Heart right ventricle (tissue), 16 donors: ENCODE measurements around the gene NRXN3. TPM values are rescaled to one million over a fixed set of nuclear protein-coding genes. Genes with fewer than 3 reads are reported as not detected.

Experiments used
- ATAC-seq, 8 donors: fragments of 200-7000 bp; cut with Tn5 transposase; one replicate each; pipeline ENCODE4 v1.9.1; 2020; ENCODE audit warnings: mild to moderate bottlenecking in 8 of 8, moderate library complexity in 8 of 8, moderate number of reproducible peaks in 1 of 8
- DNase-seq, 2 donors: peaks; one replicate each; pipeline ENCODE4 v3.0.0-alpha.2; 2020
- H3K27ac ChIP-seq, 10 donors: fragments of 200-600 bp; sonication (generic) in 2 of 10; one replicate each; pipeline versions ENCODE4 v1.5.0 to v1.8.0; 2020 to 2022; ENCODE audit warnings: mild to moderate bottlenecking in 3 of 10
- H3K27me3 ChIP-seq, 7 donors: fragments of 200-600 bp; one replicate each; pipeline ENCODE4 v1.8.0; 2021 to 2022; ENCODE audit warnings: mild to moderate bottlenecking in 2 of 7
- H3K36me3 ChIP-seq, 9 donors: fragments of 200-600 bp; sonication (generic) in 1 of 9; one replicate each; pipeline versions ENCODE4 v1.5.0 to v1.8.0; 2020 to 2022; ENCODE audit warnings: mild to moderate bottlenecking in 2 of 9
- H3K4me1 ChIP-seq, 9 donors: fragments of 200-600 bp; sonication (generic) in 1 of 9; one replicate each; pipeline versions ENCODE4 v1.5.0 to v1.8.0; 2020 to 2022; ENCODE audit warnings: mild to moderate bottlenecking in 4 of 9
- H3K4me3 ChIP-seq, 10 donors: fragments of 200-600 bp; sonication (generic) in 2 of 10; one replicate each; pipeline versions ENCODE4 v1.5.0 to v1.8.0; 2020 to 2022; ENCODE audit warnings: mild to moderate bottlenecking in 7 of 10, moderate library complexity in 2 of 10
- H3K9me3 ChIP-seq, 11 donors: fragments of 200-600 bp in 10 of 11; sonication (generic) in 2 of 11; one replicate each; pipeline versions ENCODE4 v1.5.0 to v1.8.0; 2013 to 2022; ENCODE audit warnings: mild to moderate bottlenecking in 2 of 11, control low read depth in 1 of 11, moderate library complexity in 1 of 11
- CTCF ChIP-seq, 9 donors: fragments of 200-600 bp; sonication (generic) in 2 of 9; IDR thresholded peaks; one replicate each; pipeline versions ENCODE4 v1.5.0 to v1.8.0; 2021 to 2022; ENCODE audit warnings: antibody characterized with exemption in 9 of 9, mild to moderate bottlenecking in 5 of 9, moderate library complexity in 1 of 9
- WGBS, 2 donors: extraction: QIAGEN DNeasy Blood & Tissue Kit; methylation state at CpG; one replicate each; pipeline ENCODE4 v1.1.7; 2013; ENCODE audit warnings: inconsistent platforms in 1 of 2; 5-methylcytosine and 5-hydroxymethylcytosine counted together
- intact Hi-C, 10 donors: fragments of 100-400 bp; cut with DNase I; formaldehyde crosslinking; loops; one replicate each; pipeline versions ENCODE4 v1.11.1 to v1.14.2; 2022
- polyA plus RNA-seq, 2 donors: library from polyadenylated mRNA; stranded (reverse); fragments of 200-250 nt; gene quantifications; one replicate each; pipeline ENCODE4 v1.2.3, GENCODE V29; 2013
- total RNA-seq, 10 donors: library from RNA; stranded (reverse); fragmentation: NEBNext Ultra II Directional in 3 of 10; extraction: Animal tissue kit (Norgen Biotek cat#: 25700) in 3 of 10; gene quantifications; one replicate each; pipeline versions ENCODE4 v1.2.1 to v1.2.4, GENCODE V29; 2021 to 2023
- donor health status: Arrhythmogenic right ventricular cardiomyopathy.
- donor health status: ischemic (EF 13 %, LVEDD 7.1; RV severe dilation, severe dysfunction).
- donor health status: healthy with polysubstance abuse.
- donor health status: DM: no; HTN: yes; CAD: no.
- donor health status: DM: no; HTN: no; CAD: no.
- donor health status: ischemic (EF 25% LVEDD 6.9; RV normal size, moderate dysfunction).
- donor health status: ischemic (EF 25% LVEDD 5.7; RV mildly dilated, moderate dysfunction).
- donor health status: healthy.
- donor health status: DM: yes; HTN: yes; CAD: no.
- donor health status: Ischemic cardiomyopathy.
- donor health status: ischemic (EF 35%, LVEDD 5.7; RV mildly dilated, moderate dysfunction).
- donor health status: nonischemic (EF 11% LVEDD 7.7; RV severe dilation, severe dysfunction).
- donor health status: DM: yes; HTN: yes; CAD: no.
- donor health status: PGD.
- donor health status: ischemic (EF 29% LVEDD 5.4; RV normal size, mild dysfunction).
- donor health status: nonischemic (EF 23%, LVEDD 6.1; RV moderate dilation, normal function).

The NRXN3 gene
- total and polyA plus RNA-seq, 12 donors, result 0.23 to 1.8 (median 0.87) TPM

DNA sequence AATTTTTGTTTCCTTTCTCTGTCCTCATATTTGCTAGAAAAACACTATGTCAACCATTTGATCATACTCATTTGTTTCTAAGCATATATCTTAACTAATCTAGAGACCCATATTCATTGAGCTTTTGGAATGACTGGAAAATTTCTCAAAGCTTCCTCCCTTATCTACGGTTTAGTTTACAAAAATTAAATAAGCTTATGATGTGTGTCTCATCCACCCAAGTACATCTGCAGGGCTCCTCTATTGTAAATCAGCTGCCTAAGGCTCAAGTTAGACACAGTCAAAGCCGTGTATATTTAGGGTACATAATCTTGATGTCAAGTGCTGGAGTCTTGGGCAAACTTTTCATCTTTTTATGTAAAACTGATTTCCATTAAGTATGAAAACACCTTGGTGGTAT, 1670.7 kb downstream of the NRXN3 start:
- intact Hi-C loops, result no loop called here
- peaks cover 0 to 10% (median 0%) of the 10 kb centered on the region in 9 donors for H3K4me1 ChIP-seq
- H3K36me3 ChIP-seq, result no peaks in the 10 kb centered on the region
- 32 to 33% methylated on average over 2 of the region's 2 CpGs for WGBS, 2 donors
- peak overlapping the region in 1 of 10 donors; percentile 12 for H3K27ac ChIP-seq
- no peak overlapping the region for H3K4me3 ChIP-seq
- TF ChIP-seq CTCF (IDR thresholded peaks at IDR 0.05), result no peak
- no peaks in the 10 kb centered on the region for H3K27me3 ChIP-seq
- no peak for DNase-seq
- H3K9me3 ChIP-seq, result peaks cover 0 to 4% (median 0%) of the 10 kb centered on the region in 11 donors
- ATAC-seq, result no peak

DNA sequence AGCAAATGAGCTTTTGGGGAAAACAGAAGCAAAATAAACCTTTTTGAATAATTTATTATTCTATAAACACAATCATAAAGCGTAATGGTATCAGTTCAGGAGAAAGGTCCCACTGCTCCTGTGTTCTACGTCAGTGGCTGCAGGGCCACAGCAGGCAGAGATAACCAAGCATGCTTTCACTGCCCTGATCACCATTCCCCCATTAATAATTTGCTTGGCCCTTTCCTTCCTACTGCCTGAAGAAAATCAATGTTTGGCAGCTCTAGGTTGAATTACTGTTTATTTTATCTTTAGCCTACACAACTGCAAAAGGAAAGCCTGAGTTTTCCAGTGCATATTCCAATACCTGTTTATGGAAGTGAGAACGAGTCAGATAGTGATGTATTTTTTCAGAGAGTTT, 1671.3 kb downstream of the NRXN3 start:
- H3K27me3 ChIP-seq, result no peaks in the 10 kb centered on the region
- ATAC-seq, result peak in 2 of 8 donors; percentile 30 to 51
- H3K27ac ChIP-seq, result peak overlapping the region in 3 of 10 donors; percentile 12 to 58 (median 53)
- no peak for TF ChIP-seq CTCF (IDR thresholded peaks at IDR 0.05)
- no peak overlapping the region for H3K4me3 ChIP-seq
- no peak for DNase-seq
- H3K4me1 ChIP-seq, result peaks cover 0 to 7% (median 0%) of the 10 kb centered on the region in 9 donors
- H3K9me3 ChIP-seq, result peaks cover 0 to 4% (median 0%) of the 10 kb centered on the region in 11 donors
- H3K36me3 ChIP-seq, result no peaks in the 10 kb centered on the region
- intact Hi-C loops, result no loop called here
- WGBS, 2 donors, result 45 to 74% methylated on average over 3 of the region's 3 CpGs

DNA sequence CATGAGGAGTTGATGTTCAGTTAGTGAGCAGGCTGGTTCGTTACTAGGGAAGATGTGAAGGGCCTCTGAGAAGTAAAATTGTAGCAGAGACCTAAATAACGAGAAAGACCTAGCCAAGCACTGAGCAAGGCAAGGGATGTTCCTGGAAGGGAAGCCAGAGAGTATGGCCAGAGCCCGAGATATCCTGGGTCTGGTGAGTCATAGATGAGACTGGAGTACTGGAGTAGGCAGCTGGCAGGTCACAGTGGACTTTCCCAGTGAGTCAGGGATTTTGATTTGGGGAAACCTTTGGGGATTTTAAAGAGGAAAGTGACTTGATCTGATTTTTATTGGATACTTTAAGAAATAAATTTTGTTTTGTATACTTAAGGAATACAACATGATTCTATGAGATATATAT, 1672.1 kb downstream of the NRXN3 start:
- H3K27ac ChIP-seq, result peak overlapping the region in 5 of 10 donors; percentile 8 to 58 (median 34)
- 49 to 53% methylated on average over 3 of the region's 3 CpGs for WGBS, 2 donors

DNA sequence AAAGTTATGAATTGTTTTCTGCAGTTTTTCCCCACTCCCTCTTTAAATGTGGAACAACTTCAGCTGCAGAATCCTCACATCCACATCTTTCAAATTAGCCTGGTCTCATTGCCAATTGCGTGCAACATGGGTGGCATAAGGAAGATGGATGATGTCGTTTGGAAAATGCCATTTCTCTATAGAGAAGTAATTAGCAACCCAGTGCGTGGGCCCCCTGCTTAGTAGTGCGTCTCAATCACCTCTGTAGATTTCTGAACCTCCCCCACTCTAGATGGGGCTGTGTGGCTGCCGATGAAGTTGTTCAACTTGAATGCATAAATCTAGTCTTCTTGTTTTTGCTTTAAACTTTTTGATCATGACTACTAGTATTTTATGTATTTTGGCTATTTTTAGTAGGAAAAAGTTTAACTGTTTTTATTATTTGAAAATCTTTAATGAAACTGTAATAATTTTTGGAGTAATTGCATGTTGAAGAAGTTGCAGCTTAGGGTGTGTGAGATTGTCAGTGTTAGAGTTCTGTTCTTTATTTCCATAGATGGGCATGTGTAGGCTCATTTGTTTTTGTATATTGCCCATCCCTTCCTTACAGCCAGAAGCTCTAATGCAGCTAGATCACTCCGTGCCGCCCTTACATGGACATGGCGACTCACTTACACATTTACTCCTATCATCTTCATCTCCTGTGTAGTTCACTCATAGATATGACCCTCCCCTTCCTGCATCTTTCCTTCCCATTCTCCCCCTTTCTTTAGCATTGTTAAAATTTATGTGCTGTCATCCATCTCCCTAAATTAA, 1683.0 kb downstream of the NRXN3 start:
- DNase-seq (no peak), ATAC-seq (no peak)
- H3K4me1 ChIP-seq, result peaks cover 0 to 5% (median 0%) of the 10 kb centered on the region in 9 donors
- H3K27me3 ChIP-seq, result no peaks in the 10 kb centered on the region
- no peak overlapping the region for H3K27ac ChIP-seq
- intact Hi-C loops, result no loop called here
- TF ChIP-seq CTCF (IDR thresholded peaks at IDR 0.05), result no peak
- no peaks in the 10 kb centered on the region for H3K9me3 ChIP-seq
- H3K36me3 ChIP-seq, result no peaks in the 10 kb centered on the region
- no peak overlapping the region for H3K4me3 ChIP-seq
- WGBS, 2 donors, result 71 to 76% methylated on average over 8 of the region's 8 CpGs

More for the DNA sequence above, 1672.1 kb downstream of the NRXN3 start:
- peaks cover 0 to 7% (median 0%) of the 10 kb centered on the region in 9 donors for H3K4me1 ChIP-seq
- DNase-seq, result peak in 1 of 2 donors; percentile 29
- no peak for TF ChIP-seq CTCF (IDR thresholded peaks at IDR 0.05)
- H3K36me3 ChIP-seq, result no peaks in the 10 kb centered on the region
- ATAC-seq, result peak; percentile 55 to 99 (median 90)
- peaks cover 0 to 4% (median 0%) of the 10 kb centered on the region in 11 donors for H3K9me3 ChIP-seq
- H3K4me3 ChIP-seq, result no peak overlapping the region
- no peaks in the 10 kb centered on the region for H3K27me3 ChIP-seq
- intact Hi-C loops, result no loop called here
